ENCODE results near the gene CBFA2T2. TPM values are rescaled to one million over a fixed set of nuclear protein-coding genes. Genes with fewer than 3 reads are reported as not detected.

The CBFA2T2 gene
- total RNA-seq, 1 experiment from 2014 or later, result 15.4 TPM

GRCh38 chr20:33578510-33578909 is 88.6 kb downstream of the CBFA2T2 start:
- no peak overlapping the region for H3K27ac Mint-ChIP-seq (ENCODE audit: low read depth, unreplicated experiment)
- H3K4me3 Mint-ChIP-seq (ENCODE audit: unreplicated experiment), result no peak overlapping the region
- no peaks in the 10 kb centered on the region for H3K27me3 Mint-ChIP-seq (ENCODE audit: insufficient read depth, unreplicated experiment)

GRCh38 chr20:33583143-33583542 is 93.2 kb downstream of the CBFA2T2 start:
- no peaks in the 10 kb centered on the region for H3K9me3 Mint-ChIP-seq (ENCODE audit: unreplicated experiment)

More at GRCh38 chr20:33578510-33578909, 88.6 kb downstream of the CBFA2T2 start:
- Mint-ChIP-seq H3K9me3 (ENCODE audit: unreplicated experiment) (no peaks in the 10 kb centered on the region), H3K4me1 (ENCODE audit: insufficient read depth, unreplicated experiment) (peaks cover 15% of the 10 kb centered on the region), H3K36me3 (ENCODE audit: insufficient read depth, unreplicated experiment) (peaks cover 7% of the 10 kb centered on the region)
- no peak for DNase-seq (ENCODE audit: unreplicated experiment)
- CTCF ChIA-PET, result interaction anchor here (0.7 to 1.2 kb wide), 3 partner anchors 8 to 24 kb away, joined by 3 read pairs; no protein-coding TSS in a partner anchor
- POLR2A ChIA-PET, result interaction anchor here (1.0 to 3.8 kb wide), 5 partner anchors 9 to 23 kb away, joined by 3 to 19 read pairs (median 10); no protein-coding TSS in a partner anchor
- TF ChIP-seq CTCF (IDR thresholded peaks at IDR 0.05; ENCODE audit: unreplicated experiment), result no peak
- no TSS peak for BruUV-seq (replicated peaks)
- intact Hi-C loops (cut with micrococcal nuclease), result no loop called here

GRCh38 chr20:33584976-33585375 is 95.1 kb downstream of the CBFA2T2 start:
- no peak for DNase-seq (ENCODE audit: unreplicated experiment)
- H3K27ac Mint-ChIP-seq (ENCODE audit: low read depth, unreplicated experiment), result no peak overlapping the region
- H3K36me3 Mint-ChIP-seq (ENCODE audit: insufficient read depth, unreplicated experiment), result no peaks in the 10 kb centered on the region

More at GRCh38 chr20:33583143-33583542, 93.2 kb downstream of the CBFA2T2 start:
- Mint-ChIP-seq H3K27me3 (ENCODE audit: insufficient read depth, unreplicated experiment) (no peaks in the 10 kb centered on the region), H3K4me1 (ENCODE audit: insufficient read depth, unreplicated experiment) (peaks cover 25% of the 10 kb centered on the region), H3K27ac (ENCODE audit: low read depth, unreplicated experiment) (no peak overlapping the region), H3K36me3 (ENCODE audit: insufficient read depth, unreplicated experiment) (no peaks in the 10 kb centered on the region), H3K4me3 (ENCODE audit: unreplicated experiment) (no peak overlapping the region)
- TF ChIP-seq CTCF (IDR thresholded peaks at IDR 0.05; ENCODE audit: unreplicated experiment), result no peak
- BruUV-seq (replicated peaks), result no TSS peak
- no peak for DNase-seq (ENCODE audit: unreplicated experiment)
- ChIA-PET CTCF (no interaction called here), POLR2A (no interaction called here)
- intact Hi-C loops (cut with micrococcal nuclease), result no loop called here

GRCh38 chr20:33585413-33585812 is 95.5 kb downstream of the CBFA2T2 start:
- ChIA-PET POLR2A (interaction anchor here (1.3 to 2.2 kb wide), 6 partner anchors 9 to 95 kb away, joined by 3 to 9 read pairs (median 6); partner anchors contain the start of genes ACTL10 and CBFA2T2), CTCF (interaction anchor here (0.6 to 2.2 kb wide), 2 partner anchors 12 to 81 kb away, joined by 3 to 12 read pairs; partner anchors contain the start of gene ACTL10)
- no peak overlapping the region for H3K4me3 Mint-ChIP-seq (ENCODE audit: unreplicated experiment)
- H3K36me3 Mint-ChIP-seq (ENCODE audit: insufficient read depth, unreplicated experiment), result no peaks in the 10 kb centered on the region
- intact Hi-C loops (cut with micrococcal nuclease), result no loop called here
- BruUV-seq (replicated peaks), result no TSS peak
- no peaks in the 10 kb centered on the region for H3K27me3 Mint-ChIP-seq (ENCODE audit: insufficient read depth, unreplicated experiment)
- TF ChIP-seq CTCF (IDR thresholded peaks at IDR 0.05; ENCODE audit: unreplicated experiment), result no peak
- H3K27ac Mint-ChIP-seq (ENCODE audit: low read depth, unreplicated experiment), result no peak overlapping the region
- H3K4me1 Mint-ChIP-seq (ENCODE audit: insufficient read depth, unreplicated experiment), result peaks cover 25% of the 10 kb centered on the region
- no peaks in the 10 kb centered on the region for H3K9me3 Mint-ChIP-seq (ENCODE audit: unreplicated experiment)
- DNase-seq (ENCODE audit: unreplicated experiment), result no peak

More at GRCh38 chr20:33584976-33585375, 95.1 kb downstream of the CBFA2T2 start:
- no TSS peak for BruUV-seq (replicated peaks)
- no peak for TF ChIP-seq CTCF (IDR thresholded peaks at IDR 0.05; ENCODE audit: unreplicated experiment)
- CTCF ChIA-PET, result interaction anchor here (0.6 to 2.2 kb wide), 2 partner anchors 62 to 82 kb away, joined by 3 to 12 read pairs; partner anchors contain the start of gene ACTL10
- no peaks in the 10 kb centered on the region for H3K27me3 Mint-ChIP-seq (ENCODE audit: insufficient read depth, unreplicated experiment)
- no peaks in the 10 kb centered on the region for H3K9me3 Mint-ChIP-seq (ENCODE audit: unreplicated experiment)
- POLR2A ChIA-PET, result interaction anchor here (0.6 to 2.2 kb wide), 8 partner anchors 9 to 527 kb away, joined by 3 to 9 read pairs (median 5); partner anchors contain the start of genes ACTL10, CBFA2T2 and EIF2S2
- peaks cover 25% of the 10 kb centered on the region for H3K4me1 Mint-ChIP-seq (ENCODE audit: insufficient read depth, unreplicated experiment)
- no peak overlapping the region for H3K4me3 Mint-ChIP-seq (ENCODE audit: unreplicated experiment)
- intact Hi-C loops (cut with micrococcal nuclease), result no loop called here
